Measurements from ENCODE around the gene ATP1B1.
"Not testable (repeated sequence)": the region's sequence is repeated elsewhere in the genome, so short reads cannot be mapped to it uniquely, and the experiment has no call there.

The ATP1B1 gene

GRCh38 chr1:169118227-169118626 lies 11.7 kb downstream of the ATP1B1 start:
- DNase-seq = no peak

DNA sequence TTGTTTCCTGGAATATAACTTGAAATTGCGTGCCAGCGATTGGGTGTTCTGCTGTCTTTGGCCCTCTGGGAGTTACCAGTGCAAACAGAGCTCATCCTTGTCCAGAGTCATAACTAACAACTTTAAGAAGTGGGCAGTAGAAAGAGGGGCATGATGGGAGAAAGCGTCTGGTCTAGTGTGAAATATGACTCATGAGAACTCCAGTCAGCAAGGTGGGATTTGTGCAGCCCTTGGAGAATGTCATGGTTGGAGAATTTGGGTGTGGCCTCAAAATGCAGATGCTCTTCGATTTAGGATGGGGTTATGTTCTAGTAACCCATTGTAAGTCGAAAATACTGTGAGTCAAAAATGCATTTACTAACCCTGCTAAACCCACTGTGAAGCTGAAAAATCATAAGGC lies 12.9 kb downstream of the ATP1B1 start:
- DNase-seq = no peak

DNA sequence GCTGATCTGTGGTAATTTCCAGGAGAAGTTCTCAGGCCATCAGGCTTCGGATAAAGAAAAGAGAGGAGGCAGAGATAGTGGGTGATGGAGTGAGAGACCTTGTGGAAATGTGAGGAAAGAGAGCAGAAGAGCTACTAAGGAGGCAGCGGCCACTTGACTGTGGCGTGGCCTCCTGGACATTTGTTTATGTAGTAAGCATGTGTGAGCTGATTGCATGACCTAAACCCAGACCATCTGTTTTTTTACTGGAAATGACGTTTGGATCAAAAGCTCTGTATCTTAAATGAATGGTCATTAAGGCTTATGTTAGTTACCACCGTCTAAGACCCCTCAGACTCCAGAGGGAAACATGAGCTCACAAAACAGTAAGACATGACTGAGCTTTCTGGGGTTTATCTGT lies 13.6 kb downstream of the ATP1B1 start:
- no peak for DNase-seq

DNA sequence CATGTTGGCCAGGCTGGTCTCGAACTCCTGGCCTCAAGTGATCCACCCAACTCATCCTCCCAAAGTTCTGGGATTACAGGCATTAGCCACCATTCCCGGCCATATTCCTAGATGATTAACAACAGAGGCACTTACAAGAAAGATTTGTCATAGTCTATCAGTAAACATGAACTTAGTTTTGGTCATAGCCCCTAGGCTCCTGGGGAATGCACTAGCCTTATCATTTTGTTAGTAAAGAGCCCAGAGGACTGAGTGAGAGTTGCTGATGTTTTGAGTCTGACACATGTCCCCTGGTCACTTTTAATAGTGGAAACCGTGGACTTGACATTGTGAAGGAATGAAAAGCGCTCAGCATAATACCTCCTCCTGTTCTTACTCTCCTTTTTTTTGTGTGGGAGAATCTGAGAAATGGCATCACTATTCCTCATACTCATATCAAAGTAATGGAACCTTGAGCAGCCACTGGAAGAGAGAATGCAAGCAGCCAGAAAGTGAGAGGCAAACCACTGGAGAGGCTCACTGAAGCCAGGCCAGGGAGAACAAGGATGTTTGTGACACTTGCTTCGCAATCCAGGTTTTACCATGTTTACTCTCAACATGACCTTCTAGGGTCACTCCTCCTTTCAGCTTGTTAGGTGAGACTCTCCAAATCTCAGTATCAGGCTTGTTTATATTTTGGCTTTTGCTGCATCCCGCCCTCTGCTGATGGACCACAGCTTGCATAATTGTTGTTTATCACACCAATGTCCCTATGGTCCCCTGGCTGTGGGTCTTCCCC lies 14.8 kb downstream of the ATP1B1 start:
- DNase-seq = no peak

DNA sequence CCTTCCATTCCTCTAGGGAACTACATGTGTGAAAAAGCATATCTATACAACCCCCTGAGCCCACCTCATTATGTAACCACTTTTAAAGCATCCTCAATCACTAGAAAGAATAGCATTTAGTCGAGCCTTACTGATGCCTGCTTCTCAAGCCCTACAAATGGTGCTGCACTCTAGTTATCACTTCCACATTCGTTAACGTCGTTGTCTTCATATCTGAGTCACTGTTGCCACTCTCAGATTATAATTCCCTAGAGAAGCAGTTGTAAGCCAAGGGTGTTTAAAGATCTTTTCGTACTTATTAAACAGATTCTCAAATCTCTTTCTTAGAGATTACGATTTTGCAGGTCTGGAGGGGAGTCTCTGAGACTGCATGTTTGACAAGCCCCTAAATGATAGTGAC lies 16.5 kb downstream of the ATP1B1 start:
- DNase-seq = no peak

DNA sequence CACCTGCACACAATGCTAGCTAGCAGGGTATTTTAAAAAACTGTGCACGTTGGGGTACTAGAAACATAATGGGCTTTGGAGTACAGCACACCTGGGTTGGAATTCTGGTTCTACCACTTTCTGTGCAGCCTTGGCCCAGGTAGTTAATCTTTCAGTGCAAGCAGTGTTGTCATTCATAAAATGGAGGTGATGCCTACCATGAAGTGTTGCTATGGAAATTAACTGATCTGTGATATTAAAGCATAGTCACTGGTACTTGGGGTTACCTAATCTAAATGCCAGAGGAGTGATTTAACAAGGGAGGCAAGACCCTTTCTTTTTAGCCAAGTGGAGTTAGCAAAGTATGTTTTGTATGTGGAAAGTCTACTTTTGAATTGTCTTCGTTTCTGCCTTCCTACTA lies 18.0 kb downstream of the ATP1B1 start:
- no peak for DNase-seq

- not testable (repeated sequence) for DNase-seq
These were observed 19.1 kb downstream of the ATP1B1 start for GRCh38 chr1:169125597-169125996.

GRCh38 chr1:169126335-169126734 lies 19.8 kb downstream of the ATP1B1 start:
- no peak for DNase-seq

GRCh38 chr1:169127305-169127704 lies 20.8 kb downstream of the ATP1B1 start:
- DNase-seq = no peak

- DNase-seq = no peak
These were observed 22.1 kb downstream of the ATP1B1 start for GRCh38 chr1:169128562-169128961.

DNA sequence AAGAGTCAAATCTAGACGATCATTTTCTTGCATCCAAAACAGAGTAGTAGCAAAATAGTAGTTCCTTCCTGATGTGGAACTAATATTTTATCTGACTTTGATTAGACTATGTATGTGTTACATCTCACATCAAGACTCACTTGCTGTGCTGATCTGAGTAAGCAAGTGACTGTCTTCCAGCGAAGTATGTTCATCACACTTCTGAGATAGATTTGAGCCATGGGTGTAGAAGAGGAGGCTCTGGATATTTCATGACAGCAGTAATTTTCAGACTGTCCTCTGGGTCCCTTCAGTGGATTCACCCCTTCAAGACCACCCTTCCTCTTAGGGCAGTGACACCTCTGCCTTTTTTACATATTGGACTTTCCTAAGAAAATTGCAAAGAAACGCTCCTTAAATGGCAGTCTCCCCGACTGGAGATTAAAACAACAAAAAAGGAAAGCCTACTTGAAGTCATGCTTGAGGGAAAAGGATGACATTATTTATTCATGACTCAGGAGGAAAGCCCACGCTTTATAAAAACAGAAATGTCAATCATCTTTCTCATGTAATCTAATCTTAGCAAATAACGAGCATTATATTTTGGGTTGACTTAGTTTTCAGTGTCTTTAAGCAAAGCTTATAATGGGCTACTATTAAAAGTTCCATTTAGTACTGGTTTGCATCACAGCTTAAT lies 22.8 kb downstream of the ATP1B1 start:
- DNase-seq = no peak

DNA sequence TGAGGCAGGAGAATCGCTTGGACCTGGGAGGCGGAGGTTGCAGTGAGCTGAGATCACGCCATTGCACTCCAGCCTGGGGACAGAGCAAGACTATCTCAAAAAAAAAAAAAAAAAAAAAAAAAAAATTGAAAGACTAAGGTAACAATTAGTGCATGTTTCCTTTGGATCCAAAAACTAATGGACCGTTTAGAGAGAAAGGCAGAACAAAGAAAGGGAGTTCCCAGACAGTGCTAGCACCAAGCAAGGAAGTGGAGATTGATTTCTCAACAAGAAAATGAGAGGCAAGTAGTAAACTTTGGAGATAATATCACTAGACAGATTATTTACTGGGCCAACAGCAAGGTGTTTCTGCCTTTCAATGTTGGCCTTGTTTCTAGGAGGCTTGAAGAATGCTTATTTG lies 24.2 kb downstream of the ATP1B1 start:
- DNase-seq = no peak

GRCh38 chr1:169132512-169133227 lies 26.2 kb downstream of the ATP1B1 start:
- no peak for DNase-seq

GRCh38 chr1:169133228-169133576 lies 26.7 kb downstream of the ATP1B1 start:
- no peak for DNase-seq

DNA sequence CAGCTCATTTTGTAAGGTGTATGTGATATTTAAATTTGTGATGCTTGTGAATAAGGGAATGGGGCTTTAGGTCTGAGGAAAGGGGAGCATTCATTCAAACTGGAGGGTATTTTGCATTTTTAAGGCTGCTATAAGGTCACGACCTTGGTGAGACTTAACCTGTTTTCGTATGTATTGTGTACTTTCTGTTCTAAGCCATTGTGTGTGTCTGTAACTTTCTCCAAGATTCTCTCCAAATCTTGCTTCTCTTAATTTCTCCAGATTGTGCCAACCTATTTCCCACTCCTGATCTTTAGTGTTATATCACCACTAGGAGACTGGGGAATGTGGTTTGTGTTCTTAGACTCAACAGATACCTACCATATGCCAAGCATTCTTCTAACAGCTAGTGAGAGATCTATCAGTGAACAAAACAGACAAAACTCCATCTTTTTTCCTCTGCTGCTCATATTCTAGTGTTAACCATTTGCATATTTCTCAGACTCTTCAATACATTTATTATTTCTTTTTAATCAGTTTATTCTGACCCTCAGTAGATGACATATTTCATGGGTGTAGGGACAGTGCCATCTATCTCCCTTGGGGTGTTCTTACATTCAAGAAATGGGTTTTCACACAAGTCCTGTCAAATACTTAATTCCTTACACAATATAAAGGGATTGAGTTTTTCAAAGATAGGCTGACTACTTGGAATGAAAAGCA lies 27.5 kb downstream of the ATP1B1 start:
- DNase-seq = no peak

DNA sequence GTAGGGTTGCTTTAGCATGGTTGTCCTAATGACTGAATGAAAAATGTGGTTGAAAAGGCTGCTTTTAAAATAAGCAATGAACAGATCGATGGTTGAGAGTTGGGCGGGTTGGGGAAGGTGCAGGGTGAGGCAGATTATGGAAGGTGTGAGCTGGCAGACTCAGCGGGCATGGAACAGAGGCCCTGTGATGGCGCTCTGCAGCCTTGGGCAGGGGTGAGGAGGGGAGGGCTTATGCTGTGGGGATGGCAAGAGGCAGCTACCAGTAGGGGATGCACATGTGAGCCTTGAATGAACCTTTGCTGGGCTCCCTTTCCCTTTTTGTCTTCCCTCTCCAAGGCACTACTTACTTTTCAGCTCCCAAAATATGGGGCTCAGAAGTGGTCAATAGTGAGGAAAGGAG lies 30.9 kb downstream of the ATP1B1 start:
- no peak for DNase-seq

DNA sequence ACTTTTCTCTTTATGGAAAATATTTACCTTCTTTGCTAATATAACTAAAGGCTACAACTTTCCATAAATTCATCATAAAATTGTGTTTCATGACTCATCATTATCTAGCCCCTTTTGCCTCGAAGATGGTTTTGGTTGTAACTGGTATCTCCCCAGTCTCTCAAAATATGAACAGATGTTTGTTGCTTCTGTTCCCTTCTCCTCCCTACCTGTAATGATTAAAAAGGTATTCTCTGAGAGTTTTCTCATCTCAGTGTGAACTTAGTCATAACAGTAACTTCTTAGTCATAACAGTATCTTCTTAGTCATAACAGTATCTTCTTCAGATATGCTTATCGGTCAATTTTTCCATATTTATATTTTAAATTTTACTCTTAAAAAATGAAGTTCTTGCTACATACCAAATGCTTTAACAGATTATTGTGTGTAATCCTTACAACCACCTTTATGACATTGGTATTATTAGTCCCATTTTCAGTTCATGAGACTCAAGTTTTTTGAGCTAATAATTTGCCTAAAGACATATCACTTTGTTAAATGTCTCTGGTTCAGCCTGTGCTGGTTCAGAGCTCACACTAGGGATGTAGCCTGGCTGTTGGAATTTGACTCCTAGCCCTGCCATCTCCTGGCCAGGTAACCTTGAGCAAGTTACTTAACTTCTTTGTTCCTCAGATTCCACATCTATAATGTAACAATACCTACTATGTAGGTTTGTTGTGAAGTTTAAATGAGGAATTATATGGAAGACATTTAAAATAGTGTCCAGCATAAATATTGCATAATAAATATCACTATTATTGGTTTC lies 32.6 kb downstream of the ATP1B1 start:
- DNase-seq = no peak

- no peak for DNase-seq
These were observed 34.9 kb downstream of the ATP1B1 start for GRCh38 chr1:169141356-169141755.

DNA sequence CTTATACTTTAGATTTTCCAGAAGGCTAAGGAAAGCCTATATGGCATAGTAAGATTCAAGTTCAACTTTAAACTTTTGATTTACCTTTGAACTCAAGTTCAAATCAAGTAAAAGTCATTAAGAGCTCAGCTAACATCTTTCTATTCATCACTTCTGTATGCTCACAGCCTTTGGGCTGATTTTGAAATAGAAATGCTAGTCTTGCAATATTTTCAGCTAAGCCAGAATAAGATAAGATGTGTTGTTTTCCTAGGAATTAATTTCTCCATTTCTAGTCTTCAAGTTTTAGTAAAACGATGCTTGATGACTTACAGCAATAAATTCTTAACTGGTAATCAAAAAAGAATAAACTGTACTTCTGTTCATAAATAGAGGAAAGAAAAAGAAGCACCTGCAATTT lies 35.6 kb downstream of the ATP1B1 start:
- no peak for DNase-seq

- no peak for DNase-seq
These were observed 36.9 kb downstream of the ATP1B1 start for GRCh38 chr1:169143346-169143745.

DNA sequence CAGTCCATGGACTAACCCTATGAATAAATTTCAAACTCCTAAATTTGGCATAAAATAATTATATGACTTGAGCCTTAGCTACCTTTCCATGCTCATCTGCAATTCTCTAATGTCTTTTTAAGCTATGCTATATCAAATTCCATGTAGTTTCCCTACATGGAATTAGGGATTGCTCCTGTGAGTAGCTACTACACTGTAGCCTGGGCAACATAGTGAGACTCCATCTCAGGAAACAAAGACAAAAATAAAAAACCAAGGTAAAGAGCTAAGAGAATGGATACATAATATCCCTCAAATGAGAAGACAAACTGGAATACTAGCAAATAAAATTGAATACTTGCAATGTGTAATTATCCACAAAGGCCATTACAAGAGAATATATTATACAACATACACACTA lies 37.5 kb downstream of the ATP1B1 start:
- no peak for DNase-seq

DNA sequence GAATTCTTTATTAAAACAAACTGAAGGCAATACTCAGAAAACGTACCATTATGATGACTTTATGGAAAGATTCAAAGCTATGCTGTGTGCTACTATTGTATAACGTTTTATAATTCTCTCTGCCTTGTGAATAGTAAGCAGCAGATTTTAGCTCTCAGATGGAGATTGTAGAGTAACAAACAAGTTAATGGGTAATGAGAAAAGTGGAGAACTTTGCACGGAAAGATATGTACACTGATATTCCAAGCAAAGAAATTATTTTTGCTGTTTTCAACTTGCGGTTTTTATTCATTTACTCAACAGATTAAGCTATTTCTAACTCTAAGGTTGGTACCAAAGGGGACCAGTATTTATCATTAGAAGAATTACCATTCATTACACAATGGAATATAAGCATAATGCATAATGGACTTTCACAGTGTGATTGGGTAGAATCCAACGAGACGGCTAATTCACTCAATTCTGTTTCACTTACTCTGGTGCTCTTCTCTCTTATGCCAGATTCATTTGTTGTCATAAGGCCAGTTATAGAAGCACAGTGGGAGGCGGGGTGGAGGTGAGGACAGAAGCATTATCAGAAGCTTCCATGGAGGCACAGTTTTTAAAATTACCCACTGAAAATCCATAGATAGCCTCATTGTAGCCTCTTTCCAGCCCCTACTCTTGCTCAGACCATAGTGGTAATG lies 38.6 kb downstream of the ATP1B1 start:
- DNase-seq = no peak
